Stimulated activated CD8-positive, alpha-beta memory T cell treated with anti-CD3 and anti-CD28 coated beads, Interleukin-4, amount 100 ng/mL, for 24 hours (primary cell): ENCODE measurements around the gene KCTD1.

Experiments
- DNase-seq: peaks from one replicate; pipeline ENCODE4 v3.0.0-alpha.2; 2020; ENCODE audit warnings: low read depth

The KCTD1 gene

GRCh38 chr18:26524002-26524401 lies 24.4 kb downstream of the KCTD1 start:
- DNase-seq: no peak

- no peak for DNase-seq
These were observed 26.7 kb downstream of the KCTD1 start for GRCh38 chr18:26521617-26522016.

- DNase-seq: no peak
These were observed 27.4 kb downstream of the KCTD1 start for GRCh38 chr18:26520974-26521373.

GRCh38 chr18:26519114-26519513 lies 29.2 kb downstream of the KCTD1 start:
- no peak for DNase-seq

- no peak for DNase-seq
These were observed 31.4 kb downstream of the KCTD1 start for GRCh38 chr18:26516964-26517363.

GRCh38 chr18:26515643-26516487 lies 32.5 kb downstream of the KCTD1 start:
- DNase-seq: no peak

- no peak for DNase-seq
These were observed 36.8 kb downstream of the KCTD1 start for GRCh38 chr18:26511339-26512071.

- no peak for DNase-seq
These were observed 38.0 kb downstream of the KCTD1 start for GRCh38 chr18:26510337-26510736.

- no peak for DNase-seq
These were observed 42.3 kb downstream of the KCTD1 start for GRCh38 chr18:26506012-26506411.

GRCh38 chr18:26504831-26505230 lies 43.5 kb downstream of the KCTD1 start:
- no peak for DNase-seq

- DNase-seq: no peak
These were observed 45.0 kb downstream of the KCTD1 start for GRCh38 chr18:26503382-26503781.

GRCh38 chr18:26502823-26503222 lies 45.5 kb downstream of the KCTD1 start:
- DNase-seq: no peak

GRCh38 chr18:26497866-26498265 lies 50.5 kb downstream of the KCTD1 start:
- no peak for DNase-seq

- no peak for DNase-seq
These were observed 51.8 kb downstream of the KCTD1 start for GRCh38 chr18:26496528-26496927.

GRCh38 chr18:26495287-26495686 lies 53.1 kb downstream of the KCTD1 start:
- no peak for DNase-seq

GRCh38 chr18:26493021-26493420 lies 55.3 kb downstream of the KCTD1 start:
- no peak for DNase-seq

GRCh38 chr18:26491194-26491816 lies 57.0 kb downstream of the KCTD1 start:
- no peak for DNase-seq

GRCh38 chr18:26489881-26490280 lies 58.5 kb downstream of the KCTD1 start:
- no peak for DNase-seq

- DNase-seq: no peak
These were observed 59.2 kb downstream of the KCTD1 start for GRCh38 chr18:26489191-26489590.

GRCh38 chr18:26488417-26489009 lies 59.8 kb downstream of the KCTD1 start:
- DNase-seq: no peak

GRCh38 chr18:26487437-26487836 lies 60.9 kb downstream of the KCTD1 start:
- DNase-seq: no peak

GRCh38 chr18:26483633-26484032 lies 64.7 kb downstream of the KCTD1 start:
- DNase-seq: no peak

GRCh38 chr18:26482569-26482968 lies 65.8 kb downstream of the KCTD1 start:
- no peak for DNase-seq
